Left ventricle myocardium superior (tissue), 1 donor: Measurements from ENCODE around the gene ANAPC15. TPM values are rescaled to one million over a fixed set of nuclear protein-coding genes. Genes with fewer than 3 reads are reported as not detected.
"Not testable (repeated sequence)": the region's sequence is repeated elsewhere in the genome, so short reads cannot be mapped to it uniquely, and the experiment has no call there.

Source experiments
- ATAC-seq: fragments of 200-7000 bp; cut with Tn5 transposase; one replicate; pipeline ENCODE4 v1.9.1; 2020; ENCODE audit warnings: mild to moderate bottlenecking, moderate library complexity
- DNase-seq: peaks from one replicate; pipeline ENCODE4 v3.0.0-alpha.2; 2020
- intact Hi-C: fragments of 100-400 bp; cut with micrococcal nuclease; formaldehyde crosslinking; loops from one replicate; pipeline ENCODE4 v1.11.0; 2022
- long read RNA-seq: library from polyadenylated mRNA; unstranded; transcript quantifications from one replicate; pipeline ENCODE4 v2.0.0, GENCODE V29; 2021
- total RNA-seq: library from RNA; stranded (reverse); fragmentation: NEBNext Ultra II Directional; extraction: Animal tissue kit (Norgen Biotek cat#: 25700); gene quantifications from one replicate; pipeline ENCODE4 v1.2.1, GENCODE V29; 2021
- donor health status: DM: no; HTN: yes; CAD: no; lungs with severe emphysema.

Gene ANAPC15
- 51.7 TPM for total RNA-seq
- long read RNA-seq, transcript ANAPC15-201 (6 exons, 886 nt) = minor isoform, 20 of 59 reads
- long read RNA-seq, transcript ANAPC15-208 (6 exons, 867 nt) = major isoform, 29 of 59 reads
- long read RNA-seq, partial matches to known transcripts = 5 of 59 reads
- long read RNA-seq, other reads (novel, unspliced or antisense) = 1 of 59 reads

GRCh38 chr11:72112143-72112977, at the start of gene ANAPC15:
Gene ANAPC15, minus strand, starts transcription at chr11:72112695. Its CDS starts 1,419 bp downstream, at chr11:72111276.
- intact Hi-C loops = no loop called here

GRCh38 chr11:72160319-72160718, 47.8 kb upstream of the ANAPC15 start:
- ATAC-seq = no peak
- intact Hi-C loops = no loop called here
- no peak for DNase-seq

More at GRCh38 chr11:72112143-72112977, at the start of gene ANAPC15:
- ATAC-seq (peak; percentile 95), DNase-seq (peak; percentile 96)

DNA sequence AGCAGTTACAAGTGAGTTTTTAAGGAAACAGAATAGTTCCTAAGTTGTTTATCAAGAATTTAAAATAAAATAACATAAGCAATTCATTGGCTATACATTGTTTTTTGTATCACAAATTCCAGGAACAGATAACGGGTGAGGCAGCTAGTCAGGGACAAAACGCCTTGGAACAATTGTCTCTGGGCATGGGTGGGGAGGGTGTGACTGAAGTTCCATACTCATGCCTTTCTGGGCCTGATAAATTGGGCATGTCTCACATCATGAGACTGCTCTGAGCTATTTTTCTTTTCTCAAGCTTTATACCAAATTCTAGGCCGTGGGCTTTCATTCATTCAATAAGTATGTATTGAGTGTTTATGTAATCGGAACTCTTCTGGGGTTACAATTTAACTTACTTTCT, 44.6 kb upstream of the ANAPC15 start:
- ATAC-seq (no peak), DNase-seq (no peak)
- intact Hi-C loops = no loop called here

DNA sequence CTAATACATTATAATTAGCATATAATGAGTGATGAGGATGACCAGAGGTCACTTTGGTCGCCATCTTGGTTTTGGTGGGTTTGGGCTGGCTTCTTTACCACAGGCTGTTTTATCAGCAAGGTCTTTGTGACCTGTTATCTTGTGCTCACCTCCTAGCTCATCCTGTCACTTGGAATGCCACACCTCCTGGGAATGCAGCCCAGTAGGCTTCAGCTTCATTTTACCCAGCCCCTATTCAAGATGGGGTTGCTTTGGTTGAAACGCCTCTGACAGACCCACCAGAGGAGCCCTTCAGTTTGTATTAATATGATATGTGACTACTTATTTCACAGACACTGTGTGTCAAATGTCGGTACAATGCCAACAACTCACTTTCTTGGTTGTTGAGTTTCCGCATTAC, 43.3 kb upstream of the ANAPC15 start:
- intact Hi-C loops = no loop called here
- no peak for ATAC-seq
- no peak for DNase-seq

GRCh38 chr11:72154816-72155215, 42.3 kb upstream of the ANAPC15 start:
- DNase-seq = no peak
- no peak for ATAC-seq
- intact Hi-C loops = no loop called here

DNA sequence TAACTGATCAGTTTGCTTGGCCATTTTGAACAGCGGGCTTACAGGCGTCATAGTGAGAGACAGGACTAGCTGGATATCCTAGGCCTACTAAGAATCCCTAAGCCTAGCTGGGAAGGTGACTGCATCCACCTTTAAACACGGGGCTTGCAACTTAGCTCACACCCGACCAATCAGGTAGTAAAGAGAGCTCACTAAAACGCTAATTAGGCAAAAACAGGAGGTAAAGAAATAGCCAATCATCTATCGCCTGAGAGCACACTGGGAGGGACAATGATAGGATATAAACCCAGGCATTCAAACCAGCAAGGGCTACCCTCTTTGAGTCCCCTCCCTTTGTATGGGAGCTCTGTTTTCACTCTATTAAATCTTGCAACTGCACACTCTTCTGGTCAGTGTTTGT, 41.4 kb upstream of the ANAPC15 start:
- ATAC-seq, intact Hi-C loops, DNase-seq: not testable (repeated sequence)

DNA sequence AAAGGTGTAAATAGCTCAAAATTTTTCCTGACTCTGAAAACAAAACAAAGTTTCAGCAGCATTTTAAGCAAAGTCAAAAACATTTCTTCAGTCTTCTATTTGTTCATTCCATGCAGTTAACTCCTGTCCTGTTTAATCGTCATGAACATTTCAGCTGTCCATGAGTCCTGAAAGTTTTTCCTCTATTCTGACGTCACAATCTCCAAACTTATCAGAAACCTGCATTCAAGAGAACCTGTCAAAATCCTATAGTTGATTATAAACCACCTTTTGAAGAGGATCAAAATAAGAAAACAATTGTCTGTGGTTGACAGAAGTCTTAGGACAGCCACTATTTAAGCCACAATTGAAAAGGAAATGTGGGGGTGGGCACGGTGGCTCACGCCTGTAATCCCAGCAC, 38.4 kb upstream of the ANAPC15 start:
- ATAC-seq = no peak
- DNase-seq = no peak
- intact Hi-C loops = no loop called here

GRCh38 chr11:72146625-72147024, 34.1 kb upstream of the ANAPC15 start:
- intact Hi-C loops = no loop called here
- ATAC-seq = no peak
- DNase-seq = no peak

GRCh38 chr11:72144807-72145565, 32.5 kb upstream of the ANAPC15 start:
- DNase-seq (no peak), ATAC-seq (no peak)
- intact Hi-C loops = loop anchor here (5.0 kb wide), 1 partner anchor 123 kb away; no protein-coding TSS in a partner anchor

DNA sequence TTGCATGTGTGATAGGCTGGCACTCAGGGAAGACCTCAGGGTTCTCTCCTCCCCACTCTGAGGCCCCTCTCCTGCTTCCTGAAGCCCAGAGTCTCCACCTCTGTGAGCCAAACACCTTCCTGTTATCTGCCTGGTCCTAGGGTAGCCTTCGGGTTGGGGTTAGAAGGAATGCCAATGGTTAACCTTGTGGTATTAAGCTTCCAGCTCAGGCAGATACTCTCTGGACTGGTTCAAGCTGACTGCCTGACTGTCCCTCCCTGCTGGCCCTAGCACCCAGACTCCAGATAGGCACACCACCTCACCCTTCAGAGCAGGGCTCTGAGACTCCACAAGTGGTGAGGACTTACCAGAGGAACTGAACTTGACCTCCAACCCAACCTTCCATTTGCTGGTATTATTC, 30.0 kb upstream of the ANAPC15 start:
- ATAC-seq, DNase-seq: not testable (repeated sequence)
- intact Hi-C loops = loop anchor here (5.0 kb wide), 1 partner anchor 120 kb away; no protein-coding TSS in a partner anchor

GRCh38 chr11:72142086-72142485, 29.6 kb upstream of the ANAPC15 start:
- intact Hi-C loops = loop anchor here (5.0 kb wide), 1 partner anchor 120 kb away; no protein-coding TSS in a partner anchor
- DNase-seq = not testable (repeated sequence)
- ATAC-seq = peak; percentile 46

DNA sequence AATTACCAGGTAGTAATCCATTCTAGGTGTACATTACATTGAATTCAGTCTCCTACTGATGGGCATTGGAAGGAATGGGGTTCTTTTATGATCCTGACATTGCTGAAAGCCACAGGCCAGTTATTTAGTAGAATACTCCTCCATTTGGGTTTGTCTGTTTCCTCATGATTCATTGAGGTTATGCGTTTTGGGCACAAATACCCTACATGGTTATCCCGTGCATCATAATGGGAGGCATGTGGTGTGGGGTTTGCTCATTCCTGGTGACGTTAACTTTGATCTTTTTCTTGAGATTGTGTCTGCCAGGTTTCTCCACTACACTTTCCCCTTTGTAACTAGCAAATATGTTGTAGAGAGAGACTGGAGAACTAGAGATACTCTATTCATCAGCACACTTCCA, 28.6 kb upstream of the ANAPC15 start:
- ATAC-seq = no peak
- no peak for DNase-seq
- intact Hi-C loops = loop anchor here (5.0 kb wide), 1 partner anchor 119 kb away; no protein-coding TSS in a partner anchor

- DNase-seq (no peak), ATAC-seq (no peak)
- intact Hi-C loops = loop anchor here (5.0 kb wide), 1 partner anchor 118 kb away; no protein-coding TSS in a partner anchor
Observed at GRCh38 chr11:72140661-72141060, 28.2 kb upstream of the ANAPC15 start.

GRCh38 chr11:72139500-72139899, 27.0 kb upstream of the ANAPC15 start:
- intact Hi-C loops = no loop called here

DNA sequence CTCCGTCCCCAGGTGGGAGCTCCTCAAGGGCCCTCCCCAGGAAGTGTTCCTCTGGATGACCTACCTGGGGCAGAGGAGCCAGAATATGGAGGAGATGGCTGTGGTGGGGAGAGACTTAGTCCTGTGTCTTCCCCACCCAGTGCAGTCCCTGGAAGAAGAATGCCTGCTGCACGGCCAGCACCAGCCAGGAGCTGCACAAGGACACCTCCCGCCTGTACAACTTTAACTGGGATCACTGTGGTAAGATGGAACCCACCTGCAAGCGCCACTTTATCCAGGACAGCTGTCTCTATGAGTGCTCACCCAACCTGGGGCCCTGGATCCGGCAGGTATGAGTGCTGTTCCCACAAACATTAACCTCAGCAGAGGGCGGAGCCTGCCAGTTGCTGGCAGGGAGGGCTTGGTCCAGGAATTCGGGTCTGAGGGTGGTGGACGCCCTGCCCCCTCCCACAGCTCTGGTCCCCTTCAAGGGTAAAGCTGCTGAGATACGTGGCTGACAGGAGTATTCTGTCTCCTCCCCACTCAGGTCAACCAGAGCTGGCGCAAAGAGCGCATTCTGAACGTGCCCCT, 26.4 kb upstream of the ANAPC15 start:
- no peak for ATAC-seq
- DNase-seq = no peak
- intact Hi-C loops = no loop called here

More at GRCh38 chr11:72139500-72139899, 27.0 kb upstream of the ANAPC15 start:
- no peak for ATAC-seq
- no peak for DNase-seq

GRCh38 chr11:72136684-72137262, 24.3 kb upstream of the ANAPC15 start:
- ATAC-seq (no peak), DNase-seq (no peak)
- intact Hi-C loops = no loop called here

DNA sequence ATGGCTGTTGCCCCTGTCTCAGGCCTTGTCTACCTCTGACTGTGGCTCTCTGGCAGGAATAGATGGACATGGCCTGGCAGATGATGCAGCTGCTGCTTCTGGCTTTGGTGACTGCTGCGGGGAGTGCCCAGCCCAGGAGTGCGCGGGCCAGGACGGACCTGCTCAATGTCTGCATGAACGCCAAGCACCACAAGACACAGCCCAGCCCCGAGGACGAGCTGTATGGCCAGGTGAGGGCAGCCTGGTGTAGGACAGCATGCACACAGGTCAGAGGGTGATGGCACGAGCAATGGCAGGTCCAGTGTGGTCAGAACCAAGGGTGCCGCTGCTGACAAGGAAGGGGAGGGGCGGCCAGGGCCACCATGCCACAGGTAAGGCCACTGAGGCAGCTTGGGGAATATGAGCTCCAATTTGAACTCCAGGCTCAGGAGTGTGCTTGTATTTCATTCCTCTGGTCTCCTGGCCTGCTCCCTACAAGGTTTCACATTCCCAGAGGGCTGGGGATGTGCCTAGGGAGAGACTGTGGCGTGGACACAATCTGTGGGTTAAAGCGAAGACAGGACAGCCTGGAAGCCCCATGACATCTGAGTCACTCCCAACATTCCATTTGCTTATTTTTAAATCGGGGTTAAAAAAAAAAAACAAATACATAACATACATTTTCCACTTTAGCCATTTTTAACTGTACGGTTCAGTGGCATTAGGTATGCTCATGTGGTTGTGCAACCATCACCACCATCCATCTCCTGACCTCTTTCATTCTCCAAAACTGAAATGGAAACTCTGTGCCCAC, 23.6 kb upstream of the ANAPC15 start:
- ATAC-seq = no peak
- DNase-seq = no peak
- intact Hi-C loops = no loop called here

DNA sequence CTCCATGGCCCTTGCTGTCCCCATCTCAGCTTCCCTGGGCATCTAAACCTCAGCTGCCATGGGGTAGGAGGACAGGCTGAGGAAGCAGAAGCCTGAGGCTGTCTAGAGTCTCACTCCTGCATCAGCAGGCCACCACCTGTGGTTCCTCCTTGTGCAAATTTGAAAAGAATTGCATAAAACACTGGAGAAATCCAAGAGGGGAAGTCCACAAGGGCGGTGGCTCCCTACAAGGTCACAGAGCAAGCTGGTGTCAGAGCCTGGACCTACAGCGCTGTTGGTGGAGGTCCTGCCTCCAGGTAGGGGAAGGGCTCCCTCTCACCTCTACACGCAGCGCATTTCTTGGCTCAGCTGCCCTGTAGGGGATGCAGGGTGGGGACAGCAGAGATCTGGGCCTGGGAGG, 23.0 kb upstream of the ANAPC15 start, which contains the start of gene FOLR3:
Gene FOLR3, plus strand, starts transcription at position 253 of the 400 bp plus-strand sequence. CDS start 228 bp downstream, outside the sequence.
- DNase-seq, intact Hi-C loops: not testable (repeated sequence)
- ATAC-seq = peak; percentile 32
